Endothelial cell of umbilical vein (primary cell): ENCODE results near the gene KCTD5. TPM values are rescaled to one million over a fixed set of nuclear protein-coding genes. Genes with fewer than 3 reads are reported as not detected.

Experiments
- BruUV-seq: library from RNA; stranded (reverse); fragments of 400-500 nt; replicated peaks from 2 replicates; lab custom pipeline; 2021; lab: Mats Ljungman, UMichigan
- CTCF ChIA-PET: fragments of 300-600, 350-600 bp; sonication (Branson Sonifier 250); formaldehyde crosslinking; loops from one replicate; lab custom pipeline; 2021; ENCODE audit warnings: antibody characterized with exemption, inconsistent platforms; lab: Charles Lee
- POLR2A ChIA-PET: fragments of 300-600, 350-600 bp; sonication (Branson Sonifier 250); formaldehyde crosslinking; loops from one replicate; lab custom pipeline; 2021; ENCODE audit warnings: antibody characterized with exemption, inconsistent platforms; lab: Charles Lee
- DNase-seq: peaks from one replicate; pipeline ENCODE4 v3.0.0-alpha.2; 2011; ENCODE audit warnings: low read depth, low spot score
- FAIRE-seq: peaks from 2 replicates; lab custom pipeline; 2011; peaks lifted over from hg19 to GRCh38; lab: Jason Lieb, UNC
- H2AFZ ChIP-seq: 2 replicates; pipeline ENCODE4 v1.6.0; 2012; ENCODE audit warnings: low read depth, low read length, control low read depth, inconsistent platforms
- H3K27ac ChIP-seq: 2 replicates; pipeline ENCODE4 v1.5.1; 2011; ENCODE audit warnings: low read depth, mild to moderate bottlenecking, control low read depth, low read length, moderate library complexity; ENCODE audit not compliant: insufficient read depth
- H3K27me3 ChIP-seq, 2 experiments: 2 replicates each; pipeline versions ENCODE4 v1.6.0 to v1.6.1; 2011; ENCODE audit warnings: low read length in 2 of 2, mixed read lengths in 1 of 2; ENCODE audit not compliant: control insufficient read depth in 2 of 2, insufficient read depth in 2 of 2
- H3K36me3 ChIP-seq, 2 experiments: 2 replicates in 1 of 2; 3 replicates in 1 of 2; pipeline ENCODE4 v1.5.1; 2011; ENCODE audit warnings: low read length in 2 of 2, mild to moderate bottlenecking in 1 of 2, moderate library complexity in 1 of 2; ENCODE audit not compliant: control insufficient read depth in 2 of 2, insufficient read depth in 2 of 2; ENCODE audit errors: extremely low read depth in 1 of 2
- H3K4me1 ChIP-seq: 3 replicates; pipeline ENCODE4 v1.5.1; 2011; ENCODE audit warnings: mild to moderate bottlenecking, low read length; ENCODE audit not compliant: control insufficient read depth, insufficient read depth; ENCODE audit errors: extremely low read depth
- H3K4me2 ChIP-seq: 2 replicates; pipeline ENCODE4 v1.6.1; 2011; ENCODE audit warnings: low read length, control low read depth, mixed read lengths; ENCODE audit not compliant: insufficient read depth
- H3K4me3 ChIP-seq, 3 experiments: fragments of 200-600 bp in 1 of 3; sonication (generic), shearing (Covaris generic) in 1 of 3; replicated peaks in 1 of 3; 2 replicates each; pipeline ENCODE4 v1.5.1; 2011 to 2016; ENCODE audit warnings: control low read depth in 3 of 3, low read length in 3 of 3, mild to moderate bottlenecking in 2 of 3, inconsistent platforms in 1 of 3, low read depth in 1 of 3, moderate library complexity in 1 of 3; ENCODE audit not compliant: insufficient read depth in 1 of 3
- H3K79me2 ChIP-seq: 2 replicates; pipeline ENCODE4 v1.6.0; 2012; ENCODE audit warnings: low read length, inconsistent platforms; ENCODE audit not compliant: control insufficient read depth, insufficient read depth
- H3K9ac ChIP-seq: replicated peaks from 2 replicates; pipeline ENCODE3; 2011; ENCODE audit warnings: low read length, control low read depth; ENCODE audit not compliant: insufficient read depth; ENCODE audit errors: extremely low read depth
- H3K9me1 ChIP-seq: replicated peaks from 3 replicates; pipeline ENCODE4 v1.6.0; 2011; ENCODE audit warnings: mild to moderate bottlenecking, low read length; ENCODE audit not compliant: control insufficient read depth, insufficient read depth; ENCODE audit errors: extremely low read depth
- H3K9me3 ChIP-seq: replicated peaks from 2 replicates; pipeline ENCODE4 v1.5.1; 2012; ENCODE audit warnings: low read length, inconsistent platforms; ENCODE audit not compliant: control insufficient read depth, insufficient read depth
- H4K20me1 ChIP-seq: replicated peaks from 2 replicates; pipeline ENCODE3; 2011; ENCODE audit warnings: mild to moderate bottlenecking, low read length; ENCODE audit not compliant: control insufficient read depth, insufficient read depth; ENCODE audit errors: extremely low read depth
- CTCF ChIP-seq, 2 donors: IDR thresholded peaks; 1 replicate in 1 of 2; 2 replicates in 1 of 2; pipeline ENCODE4 v1.5.1; 2011; ENCODE audit warnings: low read length in 2 of 2, mild to moderate bottlenecking in 2 of 2, moderate library complexity in 2 of 2, control low read depth in 1 of 2, inconsistent platforms in 1 of 2, low read depth in 1 of 2; ENCODE audit not compliant: insufficient read depth in 1 of 2; ENCODE audit errors: extremely low read depth in 1 of 2
- EZH2 ChIP-seq: IDR thresholded peaks from 2 replicates; pipeline ENCODE4 v1.6.1; 2012; ENCODE audit warnings: borderline replicate concordance, low read depth, mild to moderate bottlenecking, moderate library complexity, low read length, inconsistent platforms; ENCODE audit not compliant: severe bottlenecking
- FOS ChIP-seq: IDR thresholded peaks from 2 replicates; pipeline ENCODE4 v1.6.1; 2011; ENCODE audit warnings: mild to moderate bottlenecking, low read length, moderate library complexity, borderline replicate concordance; ENCODE audit not compliant: insufficient read depth
- GATA2 ChIP-seq: IDR thresholded peaks from 2 replicates; pipeline ENCODE4 v1.7.0; 2011; ENCODE audit warnings: low read depth, mild to moderate bottlenecking, moderate library complexity, mixed read lengths, low read length; ENCODE audit not compliant: insufficient read length, insufficient read depth
- JUN ChIP-seq: IDR thresholded peaks from 2 replicates; pipeline ENCODE4 v1.6.1; 2011; ENCODE audit warnings: borderline replicate concordance, low read depth; ENCODE audit not compliant: insufficient read length, insufficient read depth
- MAX ChIP-seq: IDR thresholded peaks from 2 replicates; pipeline ENCODE4 v1.6.1; 2011; ENCODE audit not compliant: insufficient read depth, insufficient read length
- MYC ChIP-seq: IDR thresholded peaks from one replicate; pipeline ENCODE4 v1.6.1; 2011; ENCODE audit warnings: mild to moderate bottlenecking, low read depth, low read length
- POLR2A ChIP-seq: IDR thresholded peaks from 2 replicates; pipeline ENCODE4 v1.6.1; 2012; ENCODE audit warnings: low read depth, mild to moderate bottlenecking, control low read depth, low read length
- POLR2AphosphoS5 ChIP-seq: IDR thresholded peaks from 2 replicates; pipeline ENCODE4 v1.6.1; 2012; ENCODE audit warnings: low read depth, mild to moderate bottlenecking, control low read depth, low read length, moderate library complexity; ENCODE audit not compliant: insufficient read depth
- dilution Hi-C: fragments of 300-500 bp; cut with MboI; formaldehyde crosslinking; loops from one replicate; pipeline ENCODE4 v1.15.0; 2019; ENCODE audit warnings: low sequenced_read_pairs; ENCODE audit not compliant: extremely low pct_ligation_motif_present
- intact Hi-C: fragments of 100-400 bp; cut with micrococcal nuclease; formaldehyde crosslinking; loops from one replicate; pipeline ENCODE4 v1.10.0; 2022
- polyA plus RNA-seq, 4 experiments: library from polyadenylated mRNA; depleted of rRNA in 3 of 4; stranded (reverse) in 3 of 4; unstranded in 1 of 4; fragments of >200 nt; gene quantifications; 2 replicates each; pipeline versions ENCODE4 v1.2.1 to v1.2.3, GENCODE V29; 2011 to 2012; ENCODE audit warnings: missing spikeins in 1 of 4
- total RNA-seq: library from RNA; stranded (reverse); gene quantifications from 2 replicates; pipeline ENCODE4 v1.2.3, GENCODE V29; 2021

KCTD5 gene
- total and polyA plus RNA-seq, 2 donors (not counting 3 experiments of a cell fraction or from before 2014, with no cell fraction given), result 32.2 to 42.0 TPM

- no peak for TF ChIP-seq MYC
- no peak for TF ChIP-seq POLR2A
- TF ChIP-seq MAX, result no peak
- TF ChIP-seq CTCF (IDR thresholded peaks at IDR 0.05; ENCODE audit: extremely low read depth in 1 of 2, insufficient read depth in 1 of 2, low read depth in 1 of 2, low read length in 2 of 2), result no peak
- no peak for TF ChIP-seq GATA2
- TF ChIP-seq EZH2, result no peak
- TF ChIP-seq POLR2AphosphoS5, result no peak
- no peak for TF ChIP-seq JUN
- no peak for TF ChIP-seq FOS
- Histone ChIP-seq H3K4me3 (no peak overlapping the region), H3K9me1 (no peaks in the 10 kb centered on the region), H3K27me3 (no peaks in the 10 kb centered on the region), H3K4me2 (no peak overlapping the region), H3K27ac (no peak overlapping the region), H3K36me3 (no peaks in the 10 kb centered on the region), H3K9ac (no peak overlapping the region), H3K9me3 (no peaks in the 10 kb centered on the region), H3K79me2 (peaks cover 16% of the 10 kb centered on the region), H4K20me1 (peaks cover 4% of the 10 kb centered on the region), H2AFZ (no peak overlapping the region), H3K4me1 (peaks cover 14% of the 10 kb centered on the region)
- FAIRE-seq, result no peak
- DNase-seq, result no peak
- intact Hi-C loops, result no loop called here
- ChIA-PET POLR2A (no interaction called here), CTCF (no interaction called here)
- BruUV-seq, result no TSS peak
- dilution Hi-C loops, result no loop called here
Measured at GRCh38 chr16:2749476-2749875, 67.2 kb downstream of the KCTD5 start.
